ENCODE measurements around the gene SLC35E3. TPM values are rescaled to one million over a fixed set of nuclear protein-coding genes. Genes with fewer than 3 reads are reported as not detected.

The SLC35E3 gene
- total RNA-seq, 1 experiment from 2014 or later, result 10.8 TPM

GRCh38 chr12:68762691-68763090 is 16.7 kb downstream of the SLC35E3 start:
- no peak for TF ChIP-seq CTCF (IDR thresholded peaks at IDR 0.05; ENCODE audit: unreplicated experiment)
- H3K9me3 Mint-ChIP-seq (ENCODE audit: low read depth, unreplicated experiment), result no peaks in the 10 kb centered on the region
- CTCF ChIA-PET, result no interaction called here
- no peak for DNase-seq
- no peak overlapping the region for H3K27ac Mint-ChIP-seq (ENCODE audit: unreplicated experiment)
- no peaks in the 10 kb centered on the region for H3K4me1 Mint-ChIP-seq (ENCODE audit: low read depth, unreplicated experiment)
- H3K27me3 Mint-ChIP-seq (ENCODE audit: unreplicated experiment), result no peaks in the 10 kb centered on the region
- no TSS peak for BruUV-seq (replicated peaks)
- H3K4me3 Mint-ChIP-seq (ENCODE audit: low read depth, unreplicated experiment), result no peak overlapping the region
- intact Hi-C loops (cut with micrococcal nuclease; ENCODE audit: unreplicated experiment), result no loop called here
- no peaks in the 10 kb centered on the region for H3K36me3 Mint-ChIP-seq (ENCODE audit: insufficient read depth, unreplicated experiment)

GRCh38 chr12:68765696-68766095 is 19.7 kb downstream of the SLC35E3 start:
- BruUV-seq (replicated peaks), result no TSS peak
- Mint-ChIP-seq H3K36me3 (ENCODE audit: insufficient read depth, unreplicated experiment) (no peaks in the 10 kb centered on the region), H3K4me1 (ENCODE audit: low read depth, unreplicated experiment) (no peaks in the 10 kb centered on the region), H3K4me3 (ENCODE audit: low read depth, unreplicated experiment) (no peak overlapping the region), H3K27me3 (ENCODE audit: unreplicated experiment) (no peaks in the 10 kb centered on the region), H3K27ac (ENCODE audit: unreplicated experiment) (no peak overlapping the region), H3K9me3 (ENCODE audit: low read depth, unreplicated experiment) (no peaks in the 10 kb centered on the region)
- intact Hi-C loops (cut with micrococcal nuclease; ENCODE audit: unreplicated experiment), result no loop called here
- no peak for TF ChIP-seq CTCF (IDR thresholded peaks at IDR 0.05; ENCODE audit: unreplicated experiment)
- no peak for DNase-seq
- CTCF ChIA-PET, result interaction anchor here (0.7 kb wide), 1 partner anchor 391 kb away, joined by 4 read pairs; no protein-coding TSS in a partner anchor

- TF ChIP-seq CTCF (IDR thresholded peaks at IDR 0.05; ENCODE audit: unreplicated experiment), result no peak
- intact Hi-C loops (cut with micrococcal nuclease; ENCODE audit: unreplicated experiment), result no loop called here
- H3K36me3 Mint-ChIP-seq (ENCODE audit: insufficient read depth, unreplicated experiment), result no peaks in the 10 kb centered on the region
- no peaks in the 10 kb centered on the region for H3K27me3 Mint-ChIP-seq (ENCODE audit: unreplicated experiment)
- no peaks in the 10 kb centered on the region for H3K9me3 Mint-ChIP-seq (ENCODE audit: low read depth, unreplicated experiment)
- CTCF ChIA-PET, result no interaction called here
- no peak for DNase-seq
- H3K4me1 Mint-ChIP-seq (ENCODE audit: low read depth, unreplicated experiment), result no peaks in the 10 kb centered on the region
- H3K4me3 Mint-ChIP-seq (ENCODE audit: low read depth, unreplicated experiment), result no peak overlapping the region
- no TSS peak for BruUV-seq (replicated peaks)
- H3K27ac Mint-ChIP-seq (ENCODE audit: unreplicated experiment), result no peak overlapping the region
Measured at GRCh38 chr12:68766646-68767045, 20.7 kb downstream of the SLC35E3 start.

- Mint-ChIP-seq H3K36me3 (ENCODE audit: insufficient read depth, unreplicated experiment) (no peaks in the 10 kb centered on the region), H3K27me3 (ENCODE audit: unreplicated experiment) (no peaks in the 10 kb centered on the region), H3K27ac (ENCODE audit: unreplicated experiment) (no peak overlapping the region), H3K4me3 (ENCODE audit: low read depth, unreplicated experiment) (no peak overlapping the region), H3K4me1 (ENCODE audit: low read depth, unreplicated experiment) (no peaks in the 10 kb centered on the region), H3K9me3 (ENCODE audit: low read depth, unreplicated experiment) (no peaks in the 10 kb centered on the region)
- DNase-seq, result no peak
- CTCF ChIA-PET, result no interaction called here
- BruUV-seq (replicated peaks), result no TSS peak
- no peak for TF ChIP-seq CTCF (IDR thresholded peaks at IDR 0.05; ENCODE audit: unreplicated experiment)
- intact Hi-C loops (cut with micrococcal nuclease; ENCODE audit: unreplicated experiment), result no loop called here
Measured at GRCh38 chr12:68767191-68767590, 21.2 kb downstream of the SLC35E3 start.
